Gastroesophageal sphincter (tissue), 3 donors: Measurements from ENCODE around the gene NCOA6.

ENCODE experiments used
- CTCF ChIP-seq, 4 experiments: fragments of 200-600 bp in 2 of 4; fragments of 450-650 bp in 2 of 4; sonication (generic) in 1 of 4; IDR thresholded peaks; one replicate each; pipeline ENCODE4 v1.5.1; 2017 to 2019; ENCODE audit warnings: antibody characterized with exemption in 4 of 4, mild to moderate bottlenecking in 2 of 4, moderate library complexity in 2 of 4
- EP300 ChIP-seq: sonication (generic); formaldehyde crosslinking; IDR thresholded peaks from one replicate; pipeline ENCODE4 v1.6.1; 2017; ENCODE audit warnings: antibody characterized with exemption, mild to moderate bottlenecking

- TF ChIP-seq CTCF (IDR thresholded peaks at IDR 0.05), result no peak
- no peak for TF ChIP-seq EP300
Measured at GRCh38 chr20:34852298-34852697, 26.8 kb upstream of the NCOA6 start.
